Measurements from ENCODE around the gene MIER3. TPM values are rescaled to one million over a fixed set of nuclear protein-coding genes. Genes with fewer than 3 reads are reported as not detected.
A peak's percentile ranks its signal among the peaks of the same experiment; 100 is the strongest.

MIER3 gene
- polyA plus RNA-seq, 2 of the 4 experiments (the other 2 are of a cell fraction) = 9.4 to 26.1 TPM

DNA sequence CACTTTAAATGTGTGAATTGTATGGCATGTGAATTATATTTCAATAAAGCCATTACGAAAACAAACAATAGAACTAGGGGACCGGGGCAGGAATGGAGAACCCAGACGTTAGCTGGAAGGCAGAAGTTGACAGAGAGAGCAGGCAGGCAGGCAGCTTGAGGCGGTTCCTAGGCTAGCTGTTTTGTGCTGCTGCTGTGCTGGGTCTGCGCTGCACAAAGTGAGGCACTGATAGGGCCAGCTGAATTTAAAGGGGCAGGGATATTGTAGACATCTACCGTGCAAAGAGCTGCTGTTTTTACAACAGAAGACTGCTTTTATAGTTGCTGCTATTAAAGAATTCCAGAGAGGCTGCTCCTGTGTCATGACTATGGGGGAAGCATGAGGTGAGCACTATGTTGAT is 21.6 kb upstream of the MIER3 start:
- Histone ChIP-seq H3K9me3 (no peaks in the 10 kb centered on the region), H3K4me1 (no peaks in the 10 kb centered on the region), H3K27ac (no peak overlapping the region), H3K4me3 (no peak overlapping the region), H3K4me2 (no peak overlapping the region)
- no peak for ATAC-seq
- WGBS (ENCODE audit: missing lambda C conversion rate) = 42% methylated on average over 6 of the region's 6 CpGs
- no peak for FAIRE-seq
- DNase-seq (ENCODE audit: low read depth in 1 of 2, low spot score in 1 of 2) = no peak
- POLR2A ChIA-PET = no interaction called here
- no peak for TF ChIP-seq MYC (IDR thresholded peaks at IDR 0.05; ENCODE audit: borderline replicate concordance, low read length)
- TF ChIP-seq, protein P1, sequence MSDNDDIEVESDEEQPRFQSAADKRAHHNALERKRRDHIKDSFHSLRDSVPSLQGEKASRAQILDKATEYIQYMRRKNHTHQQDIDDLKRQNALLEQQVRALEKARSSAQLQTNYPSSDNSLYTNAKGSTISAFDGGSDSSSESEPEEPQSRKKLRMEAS (IDR thresholded peaks at IDR 0.05) = no peak
- TF ChIP-seq MAFK (IDR thresholded peaks at IDR 0.05; ENCODE audit: partially characterized antibody) = no peak
- TF ChIP-seq SREBF2 (IDR thresholded peaks at IDR 0.05) = no peak
- no peak for TF ChIP-seq NFE2L2 (conservative IDR thresholded peaks at IDR 0.05; ENCODE audit: low read length)
- no peak for TF ChIP-seq KDM5A (IDR thresholded peaks at IDR 0.05)
- CTCF ChIA-PET = interaction anchor here (1.1 to 1.2 kb wide), 3 partner anchors 9 to 19 kb away, joined by 3 read pairs; no protein-coding TSS in a partner anchor

DNA sequence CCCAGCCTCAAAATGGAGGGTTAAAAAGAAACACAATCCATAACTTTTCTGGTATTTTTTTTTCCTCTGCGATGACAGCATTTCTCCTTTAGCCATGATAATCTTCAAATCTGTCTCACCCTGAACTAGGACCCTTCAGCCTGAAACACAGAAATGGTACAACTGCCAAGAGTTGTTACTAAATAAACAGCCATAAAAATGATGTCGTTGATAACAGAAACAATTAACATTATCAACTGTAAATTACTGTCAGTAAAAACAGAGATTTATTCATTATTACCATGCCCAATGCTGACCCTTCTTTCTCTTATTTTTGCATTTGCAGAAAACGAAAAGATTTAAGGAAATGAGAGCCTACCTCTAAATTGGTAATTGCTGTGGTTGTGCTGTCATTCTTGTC is 19.4 kb upstream of the MIER3 start:
- no peaks in the 10 kb centered on the region for H3K4me1 ChIP-seq
- POLR2A ChIA-PET = no interaction called here
- no peak overlapping the region for H3K4me2 ChIP-seq
- CTCF ChIA-PET = no interaction called here
- H3K4me3 ChIP-seq = no peak overlapping the region
- no peak for TF ChIP-seq ZC3H11A (IDR thresholded peaks at IDR 0.05)
- TF ChIP-seq RNF2 (IDR thresholded peaks at IDR 0.05; ENCODE audit: borderline replicate concordance, low read depth) = no peak
- no peak for TF ChIP-seq TFCP2L1 (CRISPR knock-in tag; IDR thresholded peaks at IDR 0.05)
- TF ChIP-seq JUN (IDR thresholded peaks at IDR 0.05) = no peak
- TF ChIP-seq EHF (CRISPR knock-in tag; IDR thresholded peaks at IDR 0.05) = no peak
- no peak for TF ChIP-seq CBX2 (IDR thresholded peaks at IDR 0.05; ENCODE audit: borderline replicate concordance, low read depth)
- TF ChIP-seq POLR2A (IDR thresholded peaks at IDR 0.05; ENCODE audit: low read length) = no peak
- TF ChIP-seq HOXB5 (CRISPR knock-in tag; IDR thresholded peaks at IDR 0.05) = no peak
- TF ChIP-seq, protein P1 (IDR thresholded peaks at IDR 0.05) = no peak
- TF ChIP-seq, protein P2, sequence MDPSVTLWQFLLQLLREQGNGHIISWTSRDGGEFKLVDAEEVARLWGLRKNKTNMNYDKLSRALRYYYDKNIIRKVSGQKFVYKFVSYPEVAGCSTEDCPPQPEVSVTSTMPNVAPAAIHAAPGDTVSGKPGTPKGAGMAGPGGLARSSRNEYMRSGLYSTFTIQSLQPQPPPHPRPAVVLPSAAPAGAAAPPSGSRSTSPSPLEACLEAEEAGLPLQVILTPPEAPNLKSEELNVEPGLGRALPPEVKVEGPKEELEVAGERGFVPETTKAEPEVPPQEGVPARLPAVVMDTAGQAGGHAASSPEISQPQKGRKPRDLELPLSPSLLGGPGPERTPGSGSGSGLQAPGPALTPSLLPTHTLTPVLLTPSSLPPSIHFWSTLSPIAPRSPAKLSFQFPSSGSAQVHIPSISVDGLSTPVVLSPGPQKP (IDR thresholded peaks at IDR 0.05; ENCODE audit: low read depth, low read length) = no peak
- H3K9me3 ChIP-seq = no peaks in the 10 kb centered on the region
- 34% methylated on average over 3 of the region's 3 CpGs for WGBS (ENCODE audit: missing lambda C conversion rate)
- H3K27ac ChIP-seq = no peak overlapping the region
- ATAC-seq (no peak), DNase-seq (ENCODE audit: low read depth in 1 of 2, low spot score in 1 of 2) (no peak), FAIRE-seq (no peak)

DNA sequence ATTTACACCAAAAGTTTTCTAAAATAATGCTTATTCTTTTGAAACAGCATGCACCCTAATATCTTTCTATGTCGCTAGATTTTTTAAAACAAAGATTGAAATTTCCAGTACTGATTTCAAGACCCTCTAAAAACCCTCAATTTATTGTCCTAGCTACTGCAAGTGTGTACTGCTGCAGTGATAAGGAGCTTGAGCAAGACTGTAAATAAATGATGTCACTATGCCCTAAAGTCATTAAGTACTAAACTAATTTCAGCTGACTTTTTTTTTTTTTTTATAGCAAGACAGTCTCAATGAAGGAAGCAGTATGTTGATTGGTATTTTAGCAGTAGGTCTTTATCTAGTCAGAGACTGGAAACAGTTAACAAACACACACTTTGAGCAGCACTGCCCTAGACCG is 12.2 kb upstream of the MIER3 start:
- POLR2A ChIA-PET = interaction anchor here (1.6 kb wide), 1 partner anchor 54 kb away, joined by 3 read pairs; no protein-coding TSS in a partner anchor
- 40% methylated on average over 2 of the region's 2 CpGs for WGBS (ENCODE audit: missing lambda C conversion rate)

DNA sequence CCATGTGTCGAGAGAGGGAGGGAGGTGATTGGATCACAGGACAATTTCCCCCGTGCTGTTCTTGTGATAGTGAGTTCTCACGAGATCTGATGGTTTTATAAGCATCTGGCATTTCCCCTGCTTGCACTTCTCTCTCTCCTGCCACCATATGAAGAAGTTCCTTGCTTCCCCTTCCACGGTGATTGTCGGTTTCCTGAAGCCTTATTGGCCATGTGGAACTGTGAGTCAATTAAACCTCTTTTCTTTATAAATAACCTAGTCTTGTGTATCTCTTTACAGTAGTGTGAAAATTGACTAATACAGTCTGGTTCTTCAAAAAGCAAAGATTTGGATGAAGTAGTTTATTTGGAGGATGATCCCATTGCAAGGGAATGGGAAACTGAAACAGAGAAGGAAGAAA is 11.3 kb upstream of the MIER3 start:
- H3K9me3 ChIP-seq = no peaks in the 10 kb centered on the region
- WGBS (ENCODE audit: missing lambda C conversion rate) = 15% methylated on average over 5 of the region's 5 CpGs
- no peak for DNase-seq (ENCODE audit: low read depth in 1 of 2, low spot score in 1 of 2)
- TF ChIP-seq RCOR1 (IDR thresholded peaks at IDR 0.05; ENCODE audit: low read depth, low read length) (no peak), ZSCAN20 (CRISPR knock-in tag; IDR thresholded peaks at IDR 0.05) (no peak), EP300 (IDR thresholded peaks at IDR 0.05) (no peak)
- TF ChIP-seq, protein P2 (IDR thresholded peaks at IDR 0.05; ENCODE audit: low read depth, low read length) = no peak
- ATAC-seq = no peak
- no peak for FAIRE-seq
- ChIA-PET POLR2A (interaction anchor here (1.6 kb wide), 1 partner anchor 53 kb away, joined by 3 read pairs; no protein-coding TSS in a partner anchor), CTCF (no interaction called here)
- no peak overlapping the region for H3K4me2 ChIP-seq
- no peak overlapping the region for H3K4me3 ChIP-seq
- H3K27ac ChIP-seq = no peak overlapping the region
- no peaks in the 10 kb centered on the region for H3K4me1 ChIP-seq

More for the DNA sequence above, 12.2 kb upstream of the MIER3 start:
- H3K4me3 ChIP-seq = no peak overlapping the region
- FAIRE-seq (peak; percentile 18), DNase-seq (ENCODE audit: low read depth in 1 of 2, low spot score in 1 of 2) (no peak), ATAC-seq (no peak)
- H3K4me1 ChIP-seq = no peaks in the 10 kb centered on the region
- H3K27ac ChIP-seq = no peak overlapping the region
- no peak overlapping the region for H3K4me2 ChIP-seq
- CTCF ChIA-PET = interaction anchor here (0.6 to 1.2 kb wide), 4 partner anchors 9 to 44 kb away, joined by 3 to 5 read pairs (median 3); no protein-coding TSS in a partner anchor
- TF ChIP-seq MAZ (IDR thresholded peaks at IDR 0.05; ENCODE audit: borderline replicate concordance, low read depth, low read length) (no peak), RFX5 (IDR thresholded peaks at IDR 0.05) (no peak), KDM1A (IDR thresholded peaks at IDR 0.05; ENCODE audit: low read depth) (no peak)
- no peaks in the 10 kb centered on the region for H3K9me3 ChIP-seq

Data from A549 (cell line).